ENCODE measurements around the gene NUP214. TPM values are rescaled to one million over a fixed set of nuclear protein-coding genes. Genes with fewer than 3 reads are reported as not detected.

NUP214 gene
- total and polyA plus RNA-seq, 2 of the 8 experiments (the other 6 are each of a cell fraction or from before 2014, with no cell fraction given), result 28.6 to 50.2 TPM

DNA sequence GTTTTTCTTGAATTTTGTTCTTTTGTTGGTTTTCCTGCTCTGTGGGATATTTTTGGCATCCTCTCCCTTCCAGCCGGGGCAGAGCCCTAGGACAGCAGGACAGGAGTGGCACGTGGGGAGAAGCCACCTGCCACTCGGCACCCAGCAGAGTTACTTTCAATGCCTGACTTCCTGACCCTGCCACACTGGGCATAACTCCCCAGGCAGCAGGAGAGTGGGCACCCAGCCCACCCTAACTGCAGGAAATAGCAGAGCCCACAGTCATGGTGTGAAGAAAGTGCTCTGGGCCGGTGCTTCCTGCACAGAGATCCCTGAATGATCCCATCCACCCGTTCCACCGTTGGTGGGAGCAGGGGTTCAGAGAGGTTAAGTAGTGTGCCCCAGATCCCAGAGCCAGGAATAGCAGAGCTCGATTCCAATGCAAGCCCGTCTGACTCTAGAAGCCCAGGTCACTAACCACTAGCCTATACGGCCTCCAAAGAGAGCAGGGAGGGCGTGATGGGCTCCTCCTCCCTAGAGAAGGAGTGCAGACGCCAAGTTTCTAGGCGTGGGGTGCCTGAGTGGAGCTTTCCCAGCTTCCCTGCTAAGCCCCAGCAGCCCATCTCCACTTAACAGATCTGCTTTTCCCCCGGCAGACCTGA, 8.1 kb upstream of the NUP214 start:
- H2BK5ac ChIP-seq (ENCODE audit: low read depth, low read length), result no peak overlapping the region
- H3K56ac ChIP-seq (replicated peaks; ENCODE audit: insufficient read length, low read depth, low read length), result no peak overlapping the region
- H2BK15ac ChIP-seq (ENCODE audit: low read length), result no peak overlapping the region
- H4K8ac ChIP-seq (ENCODE audit: extremely low read depth, insufficient read depth, low read length), result no peak overlapping the region
- no peak overlapping the region for H2BK120ac ChIP-seq (replicated peaks; ENCODE audit: low read depth, low read length)
- no peak overlapping the region for H4K91ac ChIP-seq (replicated peaks; ENCODE audit: insufficient read length, low read length)
- H3K4me2 ChIP-seq (ENCODE audit: insufficient read depth in 1 of 2, low read depth in 2 of 2, low read length in 2 of 2), result no peak overlapping the region
- H2BK12ac ChIP-seq (ENCODE audit: low read depth, low read length), result no peak overlapping the region
- H4K20me1 ChIP-seq (replicated peaks in 1 of 2; ENCODE audit: control insufficient read depth in 1 of 2, insufficient read depth in 2 of 2, low read length in 2 of 2), result no peaks in the 10 kb centered on the region
- H2BK20ac ChIP-seq (ENCODE audit: low read length), result no peak overlapping the region
- H3K27ac ChIP-seq (ENCODE audit: low read depth, low read length), result no peak overlapping the region; the same call in 1 of the 2 replicates
- no peak overlapping the region for H3K23ac ChIP-seq (ENCODE audit: insufficient read length)
- H3K79me1 ChIP-seq (ENCODE audit: low read depth, low read length), result no peaks in the 10 kb centered on the region; the same call in 1 of the 2 replicates
- H2AK5ac ChIP-seq (ENCODE audit: low read depth, low read length), result no peak overlapping the region
- FAIRE-seq (no peak), DNase-seq (ENCODE audit: low read depth in 1 of 2, low spot score in 2 of 2) (no peak)
- no peak overlapping the region for H3K4ac ChIP-seq (replicated peaks; ENCODE audit: insufficient read length, low read depth, low read length)
- no peaks in the 10 kb centered on the region for H3K23me2 ChIP-seq (ENCODE audit: low read depth, low read length)
- ChIA-PET POLR2A (ENCODE audit: partially characterized antibody) (interaction anchor here (0.5 to 32.4 kb wide), 4 partner anchors 1 to 178 kb away, joined by 3 to 751 read pairs (median 377); partner anchors contain the start of genes AIF1L and NUP214), CTCF (ENCODE audit: partially characterized antibody) (interaction anchor here (1.0 kb wide), 1 partner anchor 8 kb away, joined by 3 read pairs; no protein-coding TSS in a partner anchor)
- peaks cover 0 to 2% (median 1%) of the 10 kb centered on the region in 4 experiments; a peak in 3 of 7 replicates for H3K4me1 ChIP-seq (replicated peaks in 1 of 4; ENCODE audit: control insufficient read depth in 3 of 4, insufficient read depth in 4 of 4, low read length in 3 of 4)
- no peak overlapping the region for H4K5ac ChIP-seq (ENCODE audit: insufficient read length, low read depth, low read length)
- no peak overlapping the region for H3K14ac ChIP-seq (ENCODE audit: insufficient read length)
- no peaks in the 10 kb centered on the region for H3K9me3 ChIP-seq (ENCODE audit: insufficient read depth in 2 of 2, low read depth in 1 of 2, low read length in 1 of 2)
- H2AFZ ChIP-seq (ENCODE audit: low read length), result no peak overlapping the region
- H3K18ac ChIP-seq (ENCODE audit: extremely low read depth, low read length), result no peak overlapping the region
- H3K36me3 ChIP-seq (ENCODE audit: control insufficient read depth in 2 of 4, insufficient read depth in 4 of 4, low read length in 3 of 4), result peaks cover 19 to 63% (median 48%) of the 10 kb centered on the region in 4 experiments; a peak in 7 of 8 replicates
- WGBS, 2 experiments (ENCODE audit: extremely low coverage in 1 of 2, insufficient coverage in 1 of 2, insufficient read length in 1 of 2, insufficient replicate concordance in 2 of 2, low coverage in 1 of 2, low lambda C conversion rate in 2 of 2, missing lambda C conversion rate in 1 of 2), result 87% methylated on average over 13 of the region's 13 CpGs; no CpG with 5 or more reads in 1 of the 2 experiments
- H3K9ac ChIP-seq (replicated peaks in 1 of 4; ENCODE audit: extremely low read depth in 1 of 4, low read depth in 3 of 4, low read length in 3 of 4), result no peak overlapping the region
- no peak overlapping the region for H3K4me3 ChIP-seq (ENCODE audit: extremely low read depth in 1 of 4, insufficient read depth in 2 of 4, low read depth in 3 of 4, low read length in 4 of 4)
- no peaks in the 10 kb centered on the region; a peak in 1 of 4 replicates for H3K79me2 ChIP-seq (ENCODE audit: control insufficient read depth in 1 of 2, insufficient read depth in 2 of 2, low read length in 2 of 2)
- no peaks in the 10 kb centered on the region for H3K27me3 ChIP-seq (replicated peaks in 1 of 4; ENCODE audit: control insufficient read depth in 3 of 4, extremely low read depth in 1 of 4, insufficient read depth in 3 of 4, low read length in 3 of 4)
- TF ChIP-seq KDM4A (IDR thresholded peaks at IDR 0.05; ENCODE audit: low read depth, low read length, severe bottlenecking), result no peak
- TF ChIP-seq RBBP5 (IDR thresholded peaks at IDR 0.05; ENCODE audit: borderline replicate concordance, low read depth, low read length), result no peak
- TF ChIP-seq CHD1 (IDR thresholded peaks at IDR 0.05; ENCODE audit: low read depth, low read length), result no peak
- TF ChIP-seq SIX5 (IDR thresholded peaks at IDR 0.05; ENCODE audit: low read depth, low read length), result no peak
- TF ChIP-seq TBP (IDR thresholded peaks at IDR 0.05; ENCODE audit: low read depth, low read length), result no peak
- no peak for TF ChIP-seq NANOG (IDR thresholded peaks at IDR 0.05; ENCODE audit: insufficient read depth, low read depth, low read length, poor library complexity, severe bottlenecking)
- no peak for TF ChIP-seq CREB1 (IDR thresholded peaks at IDR 0.05)
- TF ChIP-seq JUND (IDR thresholded peaks at IDR 0.05; ENCODE audit: low read length), result no peak
- no peak for TF ChIP-seq CBX5 (IDR thresholded peaks at IDR 0.05; ENCODE audit: low read depth, low read length)
- TF ChIP-seq, protein P1, sequence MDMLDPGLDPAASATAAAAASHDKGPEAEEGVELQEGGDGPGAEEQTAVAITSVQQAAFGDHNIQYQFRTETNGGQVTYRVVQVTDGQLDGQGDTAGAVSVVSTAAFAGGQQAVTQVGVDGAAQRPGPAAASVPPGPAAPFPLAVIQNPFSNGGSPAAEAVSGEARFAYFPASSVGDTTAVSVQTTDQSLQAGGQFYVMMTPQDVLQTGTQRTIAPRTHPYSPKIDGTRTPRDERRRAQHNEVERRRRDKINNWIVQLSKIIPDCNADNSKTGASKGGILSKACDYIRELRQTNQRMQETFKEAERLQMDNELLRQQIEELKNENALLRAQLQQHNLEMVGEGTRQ (IDR thresholded peaks at IDR 0.05; ENCODE audit: low read length), result no peak
- TF ChIP-seq FOSL1 (IDR thresholded peaks at IDR 0.05; ENCODE audit: insufficient read depth, low read depth, low read length), result no peak
- TF ChIP-seq CBX8 (IDR thresholded peaks at IDR 0.05; ENCODE audit: borderline replicate concordance, low read depth, low read length), result no peak

Data from H1 (cell line).